WTC11 (cell line): ENCODE measurements around the gene IKBIP. TPM values are rescaled to one million over a fixed set of nuclear protein-coding genes. Genes with fewer than 3 reads are reported as not detected.

Source experiments
- total RNA-seq: library from RNA; stranded (reverse); gene quantifications from 3 replicates; pipeline ENCODE4 v1.2.3, GENCODE V29; 2021

IKBIP gene
- total RNA-seq, 1 experiment from 2014 or later = 15.5 TPM

Other genes with a start within 250 kb of the IKBIP start
- 171 to 177 TPM (median 176 TPM) in 3 replicates for gene TMPO, start 129.2 kb downstream of the IKBIP start, total RNA-seq
- gene SLC25A3, start 51.1 kb downstream of the IKBIP start, total RNA-seq = 716 to 733 TPM (median 726 TPM) in 3 replicates
- 18.4 to 20.6 TPM (median 19.3 TPM) in 3 replicates for gene APAF1, start 502 bp upstream of the IKBIP start, total RNA-seq